Measurements from ENCODE around the gene TSHZ2. TPM values are rescaled to one million over a fixed set of nuclear protein-coding genes. Genes with fewer than 3 reads are reported as not detected.

TSHZ2 gene
- total and polyA plus RNA-seq, 4 donors, result 0.93 to 8.8 (median 3.8) TPM

DNA sequence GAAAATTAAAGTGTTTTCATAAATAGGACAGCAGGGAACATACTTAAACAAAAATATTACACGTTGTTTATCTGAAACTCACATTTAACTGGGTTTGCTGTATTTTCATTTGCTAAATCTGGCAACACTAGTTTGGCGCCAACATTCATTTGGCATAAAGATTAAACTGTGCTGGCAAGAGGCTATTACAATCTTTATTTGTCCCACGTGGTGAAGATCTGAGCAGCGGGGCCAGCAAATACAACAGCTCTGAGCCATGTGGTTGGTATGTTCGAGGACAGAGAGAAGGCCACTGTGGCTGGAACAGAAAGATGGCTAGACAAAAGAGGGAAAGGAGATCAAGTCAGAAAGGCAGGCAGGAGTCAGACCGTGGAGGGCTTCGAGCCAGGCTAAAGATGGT, 387.3 kb downstream of the TSHZ2 start:
- H3K9me3 ChIP-seq (ENCODE audit: control insufficient read depth in 4 of 4, insufficient read depth in 3 of 4, low read length in 3 of 4), result peaks cover 0 to 13% (median 2%) of the 10 kb centered on the region in 4 donors
- ATAC-seq (ENCODE audit: insufficient read depth, low FRiP score) (no peak), DNase-seq (peak in 2 of 3 donors; percentile 31 to 33)
- H3K27ac ChIP-seq (ENCODE audit: low read depth in 1 of 2, low read length in 1 of 2), result no peak overlapping the region
- TF ChIP-seq, protein P1, sequence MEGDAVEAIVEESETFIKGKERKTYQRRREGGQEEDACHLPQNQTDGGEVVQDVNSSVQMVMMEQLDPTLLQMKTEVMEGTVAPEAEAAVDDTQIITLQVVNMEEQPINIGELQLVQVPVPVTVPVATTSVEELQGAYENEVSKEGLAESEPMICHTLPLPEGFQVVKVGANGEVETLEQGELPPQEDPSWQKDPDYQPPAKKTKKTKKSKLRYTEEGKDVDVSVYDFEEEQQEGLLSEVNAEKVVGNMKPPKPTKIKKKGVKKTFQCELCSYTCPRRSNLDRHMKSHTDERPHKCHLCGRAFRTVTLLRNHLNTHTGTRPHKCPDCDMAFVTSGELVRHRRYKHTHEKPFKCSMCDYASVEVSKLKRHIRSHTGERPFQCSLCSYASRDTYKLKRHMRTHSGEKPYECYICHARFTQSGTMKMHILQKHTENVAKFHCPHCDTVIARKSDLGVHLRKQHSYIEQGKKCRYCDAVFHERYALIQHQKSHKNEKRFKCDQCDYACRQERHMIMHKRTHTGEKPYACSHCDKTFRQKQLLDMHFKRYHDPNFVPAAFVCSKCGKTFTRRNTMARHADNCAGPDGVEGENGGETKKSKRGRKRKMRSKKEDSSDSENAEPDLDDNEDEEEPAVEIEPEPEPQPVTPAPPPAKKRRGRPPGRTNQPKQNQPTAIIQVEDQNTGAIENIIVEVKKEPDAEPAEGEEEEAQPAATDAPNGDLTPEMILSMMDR (IDR thresholded peaks at IDR 0.05; ENCODE audit: control extremely low read depth, extremely low read depth), result no peak
- H3K9ac ChIP-seq (ENCODE audit: insufficient read depth in 1 of 2, low read length in 2 of 2), result no peak overlapping the region
- no peaks in the 10 kb centered on the region for H3K36me3 ChIP-seq (ENCODE audit: control insufficient read depth in 4 of 4, insufficient read depth in 4 of 4, low read length in 4 of 4)
- H3K4me1 ChIP-seq (ENCODE audit: control insufficient read depth in 5 of 5, insufficient read depth in 5 of 5, low read length in 5 of 5), result peaks cover 0 to 2% (median 0%) of the 10 kb centered on the region in 5 donors
- H3K4me3 ChIP-seq, result no peak overlapping the region
- H3K27me3 ChIP-seq (ENCODE audit: control insufficient read depth in 3 of 3, insufficient read depth in 3 of 3, low read length in 2 of 3), result no peaks in the 10 kb centered on the region
- WGBS, 2 donors, result 82 to 86% methylated on average over 7 of the region's 7 CpGs

DNA sequence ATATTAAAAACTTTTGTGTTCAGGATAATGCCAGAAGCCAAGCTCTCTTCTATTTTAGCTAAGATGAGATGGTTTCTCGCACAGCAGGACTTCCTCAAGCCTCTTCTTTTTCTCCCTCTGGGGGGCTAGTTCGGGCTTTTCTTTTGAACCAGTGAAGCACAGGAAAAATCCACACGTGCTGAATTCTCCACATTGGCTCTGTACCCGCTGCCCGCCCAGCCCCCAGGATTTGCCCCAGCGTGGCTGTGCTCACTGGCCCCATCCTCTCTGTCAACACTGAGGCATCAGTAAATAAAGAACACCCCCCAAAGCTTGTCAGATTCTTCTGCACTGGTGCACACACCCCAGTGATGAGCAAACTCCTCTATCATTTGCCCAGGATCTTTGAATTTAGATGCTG, 388.7 kb downstream of the TSHZ2 start:
- Histone ChIP-seq H3K9ac (ENCODE audit: insufficient read depth in 1 of 2, low read length in 2 of 2) (no peak overlapping the region), H3K4me1 (ENCODE audit: control insufficient read depth in 5 of 5, insufficient read depth in 5 of 5, low read length in 5 of 5) (peaks cover 0 to 2% (median 0%) of the 10 kb centered on the region in 5 donors), H3K9me3 (ENCODE audit: control insufficient read depth in 4 of 4, insufficient read depth in 3 of 4, low read length in 3 of 4) (peaks cover 0 to 7% (median 1%) of the 10 kb centered on the region in 4 donors), H3K36me3 (ENCODE audit: control insufficient read depth in 4 of 4, insufficient read depth in 4 of 4, low read length in 4 of 4) (no peaks in the 10 kb centered on the region), H3K27ac (ENCODE audit: low read depth in 1 of 2, low read length in 1 of 2) (no peak overlapping the region), H3K27me3 (ENCODE audit: control insufficient read depth in 3 of 3, insufficient read depth in 3 of 3, low read length in 2 of 3) (no peaks in the 10 kb centered on the region), H3K4me3 (no peak overlapping the region)
- DNase-seq (no peak), ATAC-seq (ENCODE audit: insufficient read depth, low FRiP score) (no peak)
- TF ChIP-seq, protein P1 (IDR thresholded peaks at IDR 0.05; ENCODE audit: control extremely low read depth, extremely low read depth), result no peak
- WGBS, 2 donors, result 75 to 82% methylated on average over 6 of the region's 6 CpGs

DNA sequence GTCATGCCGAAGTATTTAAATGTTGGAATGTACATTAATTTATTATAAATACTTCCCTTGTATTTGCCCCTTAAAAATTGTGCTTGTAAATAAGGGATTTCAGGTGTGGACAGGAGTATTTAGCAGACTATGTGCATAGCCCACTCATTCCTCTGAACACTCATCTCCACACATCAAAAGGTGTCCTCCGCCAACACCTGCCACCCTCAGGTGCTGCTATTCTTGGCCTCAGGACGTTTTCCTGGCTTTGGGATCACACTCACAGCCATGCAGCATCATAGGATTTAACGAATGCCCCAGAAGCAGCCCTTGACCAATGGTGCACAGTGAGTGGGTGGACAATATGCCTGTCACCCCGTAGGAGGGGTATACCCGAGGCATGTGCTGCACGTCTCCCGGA, 390.6 kb downstream of the TSHZ2 start:
- Histone ChIP-seq H3K27ac (ENCODE audit: low read depth in 1 of 2, low read length in 1 of 2) (no peak overlapping the region), H3K9ac (ENCODE audit: insufficient read depth in 1 of 2, low read length in 2 of 2) (no peak overlapping the region), H3K36me3 (ENCODE audit: control insufficient read depth in 4 of 4, insufficient read depth in 4 of 4, low read length in 4 of 4) (no peaks in the 10 kb centered on the region), H3K4me1 (ENCODE audit: control insufficient read depth in 5 of 5, insufficient read depth in 5 of 5, low read length in 5 of 5) (peaks cover 0 to 2% (median 0%) of the 10 kb centered on the region in 5 donors), H3K27me3 (ENCODE audit: control insufficient read depth in 3 of 3, insufficient read depth in 3 of 3, low read length in 2 of 3) (no peaks in the 10 kb centered on the region), H3K9me3 (ENCODE audit: control insufficient read depth in 4 of 4, insufficient read depth in 3 of 4, low read length in 3 of 4) (peaks cover 0 to 2% (median 0%) of the 10 kb centered on the region in 4 donors), H3K4me3 (no peak overlapping the region)
- TF ChIP-seq, protein P1 (IDR thresholded peaks at IDR 0.05; ENCODE audit: control extremely low read depth, extremely low read depth), result no peak
- DNase-seq, result no peak
- ATAC-seq (ENCODE audit: insufficient read depth, low FRiP score), result no peak
- 87 to 92% methylated on average over 8 of the region's 8 CpGs for WGBS, 2 donors

DNA sequence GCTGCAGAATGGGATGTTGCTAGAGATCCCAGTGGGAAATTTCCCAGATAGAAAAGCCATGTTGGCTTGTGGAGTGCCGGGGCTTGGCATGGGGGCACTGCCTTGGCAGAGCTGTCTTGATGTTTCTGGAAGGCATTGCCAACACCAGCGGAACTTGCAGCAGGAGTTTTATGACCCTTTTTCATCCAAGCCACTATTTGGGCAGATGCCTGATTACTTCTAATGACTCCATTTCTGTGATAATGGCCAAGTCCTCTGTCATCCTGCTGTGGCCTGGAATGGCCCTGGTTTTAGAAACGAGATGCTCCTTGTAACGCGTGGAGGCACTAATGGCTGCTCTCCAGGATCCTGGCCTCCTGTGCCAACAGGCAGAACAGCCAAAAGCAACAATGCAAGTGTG, 392.5 kb downstream of the TSHZ2 start:
- ATAC-seq (ENCODE audit: insufficient read depth, low FRiP score), result no peak
- no peaks in the 10 kb centered on the region for H3K4me1 ChIP-seq (ENCODE audit: control insufficient read depth in 5 of 5, insufficient read depth in 5 of 5, low read length in 5 of 5)
- DNase-seq, result no peak
- H3K4me3 ChIP-seq, result no peak overlapping the region
- no peak overlapping the region for H3K27ac ChIP-seq (ENCODE audit: low read depth in 1 of 2, low read length in 1 of 2)
- WGBS, 2 donors, result 84 to 95% methylated on average over 5 of the region's 5 CpGs
- TF ChIP-seq, protein P1 (IDR thresholded peaks at IDR 0.05; ENCODE audit: control extremely low read depth, extremely low read depth), result no peak
- H3K36me3 ChIP-seq (ENCODE audit: control insufficient read depth in 4 of 4, insufficient read depth in 4 of 4, low read length in 4 of 4), result no peaks in the 10 kb centered on the region
- no peak overlapping the region for H3K9ac ChIP-seq (ENCODE audit: insufficient read depth in 1 of 2, low read length in 2 of 2)
- H3K27me3 ChIP-seq (ENCODE audit: control insufficient read depth in 3 of 3, insufficient read depth in 3 of 3, low read length in 2 of 3), result no peaks in the 10 kb centered on the region
- H3K9me3 ChIP-seq (ENCODE audit: control insufficient read depth in 4 of 4, insufficient read depth in 3 of 4, low read length in 3 of 4), result peaks cover 0 to 2% (median 0%) of the 10 kb centered on the region in 4 donors
